HG02885 (cell line): Measurements from ENCODE around the gene SLC7A5.

Experiments
- ATAC-seq: cut with Tn5 transposase; IDR thresholded peaks from one replicate; pipeline ENCODE4 v1.9.1; 2021; ENCODE audit warnings: mild to moderate bottlenecking; ENCODE audit not compliant: unreplicated experiment, poor library complexity

SLC7A5 gene

GRCh38 chr16:87847785-87848675 lies 21.3 kb downstream of the SLC7A5 start:
- ATAC-seq: no peak

- no peak for ATAC-seq
These were observed 21.9 kb downstream of the SLC7A5 start for GRCh38 chr16:87847467-87847784.

GRCh38 chr16:87846705-87847466 lies 22.4 kb downstream of the SLC7A5 start:
- ATAC-seq: no peak

- ATAC-seq: no peak
These were observed 23.3 kb downstream of the SLC7A5 start for GRCh38 chr16:87845807-87846619.

- ATAC-seq: no peak
These were observed 24.1 kb downstream of the SLC7A5 start for GRCh38 chr16:87845213-87845612.

- no peak for ATAC-seq
These were observed 24.5 kb downstream of the SLC7A5 start for GRCh38 chr16:87844809-87845208.

GRCh38 chr16:87844120-87844733 lies 25.1 kb downstream of the SLC7A5 start:
- ATAC-seq: no peak

- ATAC-seq: no peak
These were observed 25.6 kb downstream of the SLC7A5 start for GRCh38 chr16:87843678-87844105.

- no peak for ATAC-seq
These were observed 27.0 kb downstream of the SLC7A5 start for GRCh38 chr16:87842209-87842869.

- ATAC-seq: no peak
These were observed 27.7 kb downstream of the SLC7A5 start for GRCh38 chr16:87841340-87842208.

- ATAC-seq: no peak
These were observed 28.9 kb downstream of the SLC7A5 start for GRCh38 chr16:87840271-87840978.

GRCh38 chr16:87839542-87840270 lies 29.6 kb downstream of the SLC7A5 start:
- no peak for ATAC-seq

- no peak for ATAC-seq
These were observed 30.4 kb downstream of the SLC7A5 start for GRCh38 chr16:87838643-87839541.

GRCh38 chr16:87837627-87838289 lies 31.5 kb downstream of the SLC7A5 start:
- no peak for ATAC-seq

- no peak for ATAC-seq
These were observed 32.3 kb downstream of the SLC7A5 start for GRCh38 chr16:87836844-87837581.
